HEK293 (cell line): ENCODE measurements around the gene PRKG1.

Experiments
- CTCF ChIA-PET: fragments of 350-600 bp; formaldehyde crosslinking; extraction: SDS; loops from one replicate; lab custom pipeline; 2021; ENCODE audit warnings: antibody characterized with exemption; lab: Yijun Ruan, JAX
- POLR2A ChIA-PET: fragments of 300-600 bp; formaldehyde crosslinking; extraction: SDS; loops from one replicate; lab custom pipeline; 2020; ENCODE audit warnings: antibody characterized with exemption, inconsistent platforms; lab: Yijun Ruan, JAX
- H3K27ac ChIP-seq: fragments of 200-500 bp; sonication (Bioruptor generic); 2 replicates; pipeline ENCODE4 v1.5.1; 2014; ENCODE audit warnings: low read depth, low read length, control low read depth, inconsistent platforms; ENCODE audit errors: extremely low read depth
- H3K36me3 ChIP-seq, 2 experiments: fragments of 200-500 bp in 1 of 2; sonication (Bioruptor generic) in 1 of 2; 1 replicate in 1 of 2; 2 replicates in 1 of 2; pipeline ENCODE4 v1.5.1; 2014 to 2017; ENCODE audit warnings: inconsistent platforms in 2 of 2, low read length in 2 of 2; ENCODE audit not compliant: control insufficient read depth in 2 of 2, insufficient read depth in 1 of 2
- H3K4me1 ChIP-seq: fragments of 200-500 bp; sonication (Bioruptor generic); 2 replicates; pipeline ENCODE4 v1.5.1; 2014; ENCODE audit warnings: mild to moderate bottlenecking, low read length, inconsistent platforms; ENCODE audit not compliant: control insufficient read depth, insufficient read depth
- H3K4me3 ChIP-seq: 2 replicates; pipeline ENCODE4 v1.5.1; 2011; ENCODE audit warnings: low read depth, mild to moderate bottlenecking, control low read depth, low read length, moderate library complexity
- H3K9me3 ChIP-seq: fragments of 200-500 bp; sonication (Bioruptor generic); 2 replicates; pipeline ENCODE4 v1.5.1; 2014; ENCODE audit warnings: low read depth, low read length, inconsistent platforms; ENCODE audit not compliant: control insufficient read depth, insufficient read depth
- FEZF1 ChIP-seq: fragments of 450-650 bp; formaldehyde crosslinking; IDR thresholded peaks from 2 replicates; pipeline ENCODE4 v1.5.1; 2016; ENCODE audit warnings: missing biosample characterization, missing genetic modification characterization
- GLI4 ChIP-seq: fragments of 450-650 bp; formaldehyde crosslinking; IDR thresholded peaks from 2 replicates; pipeline ENCODE4 v1.5.1; 2016; ENCODE audit warnings: missing biosample characterization, missing genetic modification characterization
- ZBTB6 ChIP-seq: fragments of 450-650 bp; formaldehyde crosslinking; IDR thresholded peaks from 2 replicates; pipeline ENCODE4 v1.5.1; 2017; ENCODE audit warnings: missing biosample characterization, missing genetic modification characterization
- ZFP69B ChIP-seq: fragments of 450-650 bp; formaldehyde crosslinking; IDR thresholded peaks from 2 replicates; pipeline ENCODE4 v1.5.1; 2016; ENCODE audit warnings: missing biosample characterization, missing genetic modification characterization
- ZNF19 ChIP-seq: fragments of 450-650 bp; formaldehyde crosslinking; IDR thresholded peaks from 2 replicates; pipeline ENCODE4; 2016; ENCODE audit warnings: missing biosample characterization, missing genetic modification characterization, low read depth
- ZNF214 ChIP-seq: fragments of 450-650 bp; formaldehyde crosslinking; IDR thresholded peaks from 2 replicates; pipeline ENCODE4 v1.5.1; 2017; ENCODE audit warnings: missing biosample characterization, mild to moderate bottlenecking, missing genetic modification characterization, borderline replicate concordance
- ZNF354C ChIP-seq: fragments of 450-650 bp; formaldehyde crosslinking; IDR thresholded peaks from 2 replicates; pipeline ENCODE4 v1.5.1; 2016; ENCODE audit warnings: missing biosample characterization, missing genetic modification characterization, low read depth, borderline replicate concordance
- ZNF404 ChIP-seq: fragments of 450-650 bp; formaldehyde crosslinking; IDR thresholded peaks from 2 replicates; pipeline ENCODE4 v1.5.1; 2017; ENCODE audit warnings: missing biosample characterization, missing genetic modification characterization
- ZNF747 ChIP-seq: fragments of 450-650 bp; formaldehyde crosslinking; IDR thresholded peaks from 2 replicates; pipeline ENCODE4 v1.5.1; 2016; ENCODE audit warnings: missing biosample characterization, missing genetic modification characterization
- ZNF792 ChIP-seq: fragments of 450-650 bp; formaldehyde crosslinking; IDR thresholded peaks from 2 replicates; pipeline ENCODE4 v1.5.1; 2016; ENCODE audit warnings: missing biosample characterization, missing genetic modification characterization
- TF ChIP-seq, protein P1 (sequence below): fragments of 450-650 bp; formaldehyde crosslinking; IDR thresholded peaks from 2 replicates; pipeline ENCODE4; 2016; ENCODE audit warnings: missing biosample characterization, missing genetic modification characterization
- TF ChIP-seq, protein P2 (sequence below): fragments of 450-650 bp; formaldehyde crosslinking; IDR thresholded peaks from 2 replicates; pipeline ENCODE4 v1.5.1; 2016; ENCODE audit warnings: missing biosample characterization, missing genetic modification characterization
- TF ChIP-seq, protein P3 (sequence below): fragments of 450-650 bp; formaldehyde crosslinking; IDR thresholded peaks from 2 replicates; pipeline ENCODE4 v1.5.1; 2017; ENCODE audit warnings: missing biosample characterization, mild to moderate bottlenecking, missing genetic modification characterization, moderate library complexity
- TF ChIP-seq, protein P4 (sequence below): fragments of 450-650 bp; formaldehyde crosslinking; IDR thresholded peaks from 2 replicates; pipeline ENCODE4 v1.5.1; 2016; ENCODE audit warnings: missing biosample characterization, missing genetic modification characterization
- TF ChIP-seq, protein P5 (sequence below): fragments of 450-650 bp; formaldehyde crosslinking; IDR thresholded peaks from 2 replicates; pipeline ENCODE4 v1.5.1; 2017; ENCODE audit warnings: missing biosample characterization, missing genetic modification characterization

PRKG1 gene

GRCh38 chr10:51085204-51085603, 10.9 kb downstream of the PRKG1 start:
- Histone ChIP-seq H3K4me3 (no peak overlapping the region), H3K9me3 (no peaks in the 10 kb centered on the region), H3K27ac (no peak overlapping the region), H3K4me1 (peaks cover 13% of the 10 kb centered on the region), H3K36me3 (no peaks in the 10 kb centered on the region)
- CTCF ChIA-PET, result interaction anchor here (0.6 to 1.1 kb wide), 4 partner anchors 22 to 1179 kb away, joined by 3 read pairs; no protein-coding TSS in a partner anchor
- no peak for TF ChIP-seq ZNF747 (tag by site-specific recombination)
- TF ChIP-seq, protein P1, sequence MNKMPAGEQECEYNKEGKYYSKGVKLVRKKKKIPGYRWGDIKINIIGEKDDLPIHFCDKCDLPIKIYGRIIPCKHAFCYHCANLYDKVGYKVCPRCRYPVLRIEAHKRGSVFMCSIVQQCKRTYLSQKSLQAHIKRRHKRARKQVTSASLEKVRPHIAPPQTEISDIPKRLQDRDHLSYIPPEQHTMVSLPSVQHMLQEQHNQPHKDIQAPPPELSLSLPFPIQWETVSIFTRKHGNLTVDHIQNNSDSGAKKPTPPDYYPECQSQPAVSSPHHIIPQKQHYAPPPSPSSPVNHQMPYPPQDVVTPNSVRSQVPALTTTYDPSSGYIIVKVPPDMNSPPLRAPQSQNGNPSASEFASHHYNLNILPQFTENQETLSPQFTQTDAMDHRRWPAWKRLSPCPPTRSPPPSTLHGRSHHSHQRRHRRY, result no peak
- no peak for TF ChIP-seq ZFP69B
- TF ChIP-seq, protein P2, sequence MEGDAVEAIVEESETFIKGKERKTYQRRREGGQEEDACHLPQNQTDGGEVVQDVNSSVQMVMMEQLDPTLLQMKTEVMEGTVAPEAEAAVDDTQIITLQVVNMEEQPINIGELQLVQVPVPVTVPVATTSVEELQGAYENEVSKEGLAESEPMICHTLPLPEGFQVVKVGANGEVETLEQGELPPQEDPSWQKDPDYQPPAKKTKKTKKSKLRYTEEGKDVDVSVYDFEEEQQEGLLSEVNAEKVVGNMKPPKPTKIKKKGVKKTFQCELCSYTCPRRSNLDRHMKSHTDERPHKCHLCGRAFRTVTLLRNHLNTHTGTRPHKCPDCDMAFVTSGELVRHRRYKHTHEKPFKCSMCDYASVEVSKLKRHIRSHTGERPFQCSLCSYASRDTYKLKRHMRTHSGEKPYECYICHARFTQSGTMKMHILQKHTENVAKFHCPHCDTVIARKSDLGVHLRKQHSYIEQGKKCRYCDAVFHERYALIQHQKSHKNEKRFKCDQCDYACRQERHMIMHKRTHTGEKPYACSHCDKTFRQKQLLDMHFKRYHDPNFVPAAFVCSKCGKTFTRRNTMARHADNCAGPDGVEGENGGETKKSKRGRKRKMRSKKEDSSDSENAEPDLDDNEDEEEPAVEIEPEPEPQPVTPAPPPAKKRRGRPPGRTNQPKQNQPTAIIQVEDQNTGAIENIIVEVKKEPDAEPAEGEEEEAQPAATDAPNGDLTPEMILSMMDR, result no peak
- TF ChIP-seq, protein P3, sequence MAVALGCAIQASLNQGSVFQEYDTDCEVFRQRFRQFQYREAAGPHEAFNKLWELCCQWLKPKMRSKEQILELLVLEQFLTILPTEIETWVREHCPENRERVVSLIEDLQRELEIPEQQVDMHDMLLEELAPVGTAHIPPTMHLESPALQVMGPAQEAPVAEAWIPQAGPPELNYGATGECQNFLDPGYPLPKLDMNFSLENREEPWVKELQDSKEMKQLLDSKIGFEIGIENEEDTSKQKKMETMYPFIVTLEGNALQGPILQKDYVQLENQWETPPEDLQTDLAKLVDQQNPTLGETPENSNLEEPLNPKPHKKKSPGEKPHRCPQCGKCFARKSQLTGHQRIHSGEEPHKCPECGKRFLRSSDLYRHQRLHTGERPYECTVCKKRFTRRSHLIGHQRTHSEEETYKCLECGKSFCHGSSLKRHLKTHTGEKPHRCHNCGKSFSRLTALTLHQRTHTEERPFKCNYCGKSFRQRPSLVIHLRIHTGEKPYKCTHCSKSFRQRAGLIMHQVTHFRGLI (tag by site-specific recombination), result no peak
- no peak for TF ChIP-seq FEZF1 (tag by site-specific recombination)
- no peak for TF ChIP-seq ZNF404 (tag by site-specific recombination)
- TF ChIP-seq, protein P4, sequence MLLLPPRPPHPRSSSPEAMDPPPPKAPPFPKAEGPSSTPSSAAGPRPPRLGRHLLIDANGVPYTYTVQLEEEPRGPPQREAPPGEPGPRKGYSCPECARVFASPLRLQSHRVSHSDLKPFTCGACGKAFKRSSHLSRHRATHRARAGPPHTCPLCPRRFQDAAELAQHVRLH, result no peak
- TF ChIP-seq ZNF354C (tag by site-specific recombination), result no peak
- TF ChIP-seq, all 188 proteins: peak for 0
- POLR2A ChIA-PET, result interaction anchor here (4.2 kb wide), 1 partner anchor 11 kb away, joined by 21 read pairs; the partner anchor contains the start of gene PRKG1

DNA sequence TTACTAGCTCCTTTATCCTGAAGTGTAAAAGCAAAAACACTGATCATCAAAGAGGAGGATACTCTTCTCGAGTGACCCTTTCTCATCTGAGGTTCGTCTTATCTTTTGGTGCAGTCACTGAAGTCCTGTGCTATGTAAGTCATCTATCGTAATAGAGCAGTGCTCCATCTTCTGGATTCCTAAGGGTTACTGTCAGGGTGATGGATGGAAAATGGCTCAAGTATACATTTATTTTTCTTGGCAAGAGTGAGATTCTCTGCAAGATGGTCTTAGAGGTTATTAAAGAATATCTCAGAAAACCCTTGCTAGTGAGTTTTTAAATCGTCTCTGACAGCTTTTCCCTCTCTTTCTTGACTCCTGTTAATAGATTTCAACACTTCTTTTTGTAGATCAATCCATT, 12.4 kb downstream of the PRKG1 start:
- H3K4me3 ChIP-seq, result no peak overlapping the region
- no peaks in the 10 kb centered on the region for H3K36me3 ChIP-seq
- no peak overlapping the region for H3K27ac ChIP-seq
- TF ChIP-seq ZNF792 (no peak), ZNF214 (no peak), ZNF19 (tag by site-specific recombination) (no peak), GLI4 (tag by site-specific recombination) (no peak), ZBTB6 (peak; percentile 90)
- TF ChIP-seq, protein P5, sequence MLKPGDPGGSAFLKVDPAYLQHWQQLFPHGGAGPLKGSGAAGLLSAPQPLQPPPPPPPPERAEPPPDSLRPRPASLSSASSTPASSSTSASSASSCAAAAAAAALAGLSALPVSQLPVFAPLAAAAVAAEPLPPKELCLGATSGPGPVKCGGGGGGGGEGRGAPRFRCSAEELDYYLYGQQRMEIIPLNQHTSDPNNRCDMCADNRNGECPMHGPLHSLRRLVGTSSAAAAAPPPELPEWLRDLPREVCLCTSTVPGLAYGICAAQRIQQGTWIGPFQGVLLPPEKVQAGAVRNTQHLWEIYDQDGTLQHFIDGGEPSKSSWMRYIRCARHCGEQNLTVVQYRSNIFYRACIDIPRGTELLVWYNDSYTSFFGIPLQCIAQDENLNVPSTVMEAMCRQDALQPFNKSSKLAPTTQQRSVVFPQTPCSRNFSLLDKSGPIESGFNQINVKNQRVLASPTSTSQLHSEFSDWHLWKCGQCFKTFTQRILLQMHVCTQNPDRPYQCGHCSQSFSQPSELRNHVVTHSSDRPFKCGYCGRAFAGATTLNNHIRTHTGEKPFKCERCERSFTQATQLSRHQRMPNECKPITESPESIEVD (tag by site-specific recombination), result peak; percentile 32; the same call in 1 of the 2 replicates
- no peaks in the 10 kb centered on the region for H3K9me3 ChIP-seq
- ChIA-PET POLR2A (no interaction called here), CTCF (interaction anchor here (1.2 kb wide), 1 partner anchor 17 kb away, joined by 3 read pairs; no protein-coding TSS in a partner anchor)
- peaks cover 13% of the 10 kb centered on the region for H3K4me1 ChIP-seq
